ENCODE results near the gene EDDM13. TPM values are rescaled to one million over a fixed set of nuclear protein-coding genes. Genes with fewer than 3 reads are reported as not detected.

The EDDM13 gene
- total and polyA plus RNA-seq, 2 of the 8 experiments (the other 6 are each of a cell fraction or from before 2014, with no cell fraction given), result not detected

DNA sequence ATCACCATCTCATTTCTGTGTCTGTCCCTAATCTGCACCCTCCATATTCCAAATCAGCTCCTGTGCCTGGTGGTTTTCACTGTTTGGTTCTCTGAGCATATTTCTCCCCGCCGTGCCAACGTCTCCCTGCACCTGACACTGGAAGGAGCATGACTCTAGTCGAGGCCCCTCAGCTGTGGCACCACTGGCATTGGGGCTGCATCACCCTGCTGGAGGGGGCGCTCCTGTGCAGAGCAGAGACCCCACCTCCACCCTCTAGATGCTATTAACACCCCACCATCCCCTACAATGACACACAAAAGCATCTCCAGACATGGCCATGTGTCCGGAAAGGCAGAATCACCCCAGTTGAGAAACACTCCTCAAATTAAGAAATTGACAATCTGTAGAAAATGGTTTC is 49.6 kb upstream of the EDDM13 start:
- no peak for FAIRE-seq
- H3K23me2 ChIP-seq (ENCODE audit: low read depth, low read length), result 0 out of 2 replicates have a peak, but pooled peaks cover 2% of the 10 kb centered on the region
- no peak overlapping the region for H3K9ac ChIP-seq (replicated peaks in 1 of 4; ENCODE audit: extremely low read depth in 1 of 4, low read depth in 3 of 4, low read length in 3 of 4)
- H3K79me1 ChIP-seq (ENCODE audit: low read depth, low read length), result no peaks in the 10 kb centered on the region
- no peak overlapping the region for H3K4me3 ChIP-seq (ENCODE audit: extremely low read depth in 1 of 4, insufficient read depth in 2 of 4, low read depth in 3 of 4, low read length in 4 of 4)
- H2BK15ac ChIP-seq (ENCODE audit: low read length), result no peak overlapping the region
- H3K14ac ChIP-seq (ENCODE audit: insufficient read length), result no peak overlapping the region
- H2BK120ac ChIP-seq (replicated peaks; ENCODE audit: low read depth, low read length), result no peak overlapping the region
- H2AFZ ChIP-seq (ENCODE audit: low read length), result no peak overlapping the region
- TF ChIP-seq RAD21 (IDR thresholded peaks at IDR 0.05 in 1 of 2, conservative IDR thresholded peaks at IDR 0.05 in 1 of 2; ENCODE audit: low read depth in 2 of 2, low read length in 2 of 2), result peak; percentile 33 to 43; a peak in 3 of 4 replicates
- TF ChIP-seq, protein P1, sequence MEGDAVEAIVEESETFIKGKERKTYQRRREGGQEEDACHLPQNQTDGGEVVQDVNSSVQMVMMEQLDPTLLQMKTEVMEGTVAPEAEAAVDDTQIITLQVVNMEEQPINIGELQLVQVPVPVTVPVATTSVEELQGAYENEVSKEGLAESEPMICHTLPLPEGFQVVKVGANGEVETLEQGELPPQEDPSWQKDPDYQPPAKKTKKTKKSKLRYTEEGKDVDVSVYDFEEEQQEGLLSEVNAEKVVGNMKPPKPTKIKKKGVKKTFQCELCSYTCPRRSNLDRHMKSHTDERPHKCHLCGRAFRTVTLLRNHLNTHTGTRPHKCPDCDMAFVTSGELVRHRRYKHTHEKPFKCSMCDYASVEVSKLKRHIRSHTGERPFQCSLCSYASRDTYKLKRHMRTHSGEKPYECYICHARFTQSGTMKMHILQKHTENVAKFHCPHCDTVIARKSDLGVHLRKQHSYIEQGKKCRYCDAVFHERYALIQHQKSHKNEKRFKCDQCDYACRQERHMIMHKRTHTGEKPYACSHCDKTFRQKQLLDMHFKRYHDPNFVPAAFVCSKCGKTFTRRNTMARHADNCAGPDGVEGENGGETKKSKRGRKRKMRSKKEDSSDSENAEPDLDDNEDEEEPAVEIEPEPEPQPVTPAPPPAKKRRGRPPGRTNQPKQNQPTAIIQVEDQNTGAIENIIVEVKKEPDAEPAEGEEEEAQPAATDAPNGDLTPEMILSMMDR (IDR thresholded peaks at IDR 0.05; ENCODE audit: control extremely low read depth in 1 of 3, insufficient read depth in 1 of 3, low read depth in 1 of 3, low read length in 3 of 3), result peak; percentile 50 to 66 (median 64)
- TF ChIP-seq POLR2A (IDR thresholded peaks at IDR 0.05; ENCODE audit: control extremely low read depth in 1 of 2, low read depth in 2 of 2, low read length in 2 of 2), result no peak
- H3K27ac ChIP-seq (ENCODE audit: low read depth, low read length), result no peak overlapping the region
- WGBS, 2 experiments (ENCODE audit: extremely low coverage in 1 of 2, insufficient coverage in 1 of 2, insufficient read length in 1 of 2, insufficient replicate concordance in 2 of 2, low coverage in 1 of 2, low lambda C conversion rate in 2 of 2, missing lambda C conversion rate in 1 of 2), result 80% methylated on average over 6 of the region's 6 CpGs; no CpG with 5 or more reads in 1 of the 2 experiments
- no peak overlapping the region for H2BK5ac ChIP-seq (ENCODE audit: low read depth, low read length)
- no peak overlapping the region for H3K23ac ChIP-seq (ENCODE audit: insufficient read length)
- POLR2A ChIA-PET (ENCODE audit: partially characterized antibody), result no interaction called here
- H2BK12ac ChIP-seq (ENCODE audit: low read depth, low read length), result no peak overlapping the region
- CTCF ChIA-PET (ENCODE audit: partially characterized antibody), result interaction anchor here (0.9 to 4.9 kb wide), 23 partner anchors 10 to 156 kb away, joined by 3 to 31 read pairs (median 4); partner anchors contain the start of gene GALP
- no peak overlapping the region for H3K56ac ChIP-seq (replicated peaks; ENCODE audit: insufficient read length, low read depth, low read length)
- no peaks in the 10 kb centered on the region for H3K9me3 ChIP-seq (ENCODE audit: insufficient read depth in 2 of 2, low read depth in 1 of 2, low read length in 1 of 2)
- H4K20me1 ChIP-seq (replicated peaks in 1 of 2; ENCODE audit: control insufficient read depth in 1 of 2, insufficient read depth in 2 of 2, low read length in 2 of 2), result peaks cover 0 to 2% of the 10 kb centered on the region in 2 experiments
- no peak for DNase-seq (ENCODE audit: low read depth in 1 of 2, low spot score in 2 of 2)
- no peaks in the 10 kb centered on the region for H3K4me1 ChIP-seq (replicated peaks in 1 of 4; ENCODE audit: control insufficient read depth in 3 of 4, insufficient read depth in 4 of 4, low read length in 3 of 4)
- no peak overlapping the region for H3K4ac ChIP-seq (replicated peaks; ENCODE audit: insufficient read length, low read depth, low read length)
- H3K79me2 ChIP-seq (ENCODE audit: control insufficient read depth in 1 of 2, insufficient read depth in 2 of 2, low read length in 2 of 2), result no peaks in the 10 kb centered on the region
- H3K4me2 ChIP-seq (ENCODE audit: insufficient read depth in 1 of 2, low read depth in 2 of 2, low read length in 2 of 2), result no peak overlapping the region
- H3K36me3 ChIP-seq (ENCODE audit: control insufficient read depth in 2 of 4, insufficient read depth in 4 of 4, low read length in 3 of 4), result no peaks in the 10 kb centered on the region
- no peak overlapping the region for H4K91ac ChIP-seq (replicated peaks; ENCODE audit: insufficient read length, low read length)
- no peak overlapping the region for H4K8ac ChIP-seq (ENCODE audit: extremely low read depth, insufficient read depth, low read length)
- H4K5ac ChIP-seq (ENCODE audit: insufficient read length, low read depth, low read length), result no peak overlapping the region
- no peaks in the 10 kb centered on the region; a peak in 1 of 7 replicates for H3K27me3 ChIP-seq (replicated peaks in 1 of 4; ENCODE audit: control insufficient read depth in 3 of 4, extremely low read depth in 1 of 4, insufficient read depth in 3 of 4, low read length in 3 of 4)
- H3K18ac ChIP-seq (ENCODE audit: extremely low read depth, low read length), result no peak overlapping the region
- H2BK20ac ChIP-seq (ENCODE audit: low read length), result no peak overlapping the region
- no peak overlapping the region for H2AK5ac ChIP-seq (ENCODE audit: low read depth, low read length)
